ENCODE measurements around the gene TMEM200C. TPM values are rescaled to one million over a fixed set of nuclear protein-coding genes. Genes with fewer than 3 reads are reported as not detected.

TMEM200C gene
- under 1 TPM in 3 of 4 donors, not detected in 1; under 0.01 to 0.19 (median 0.13) TPM for total RNA-seq

- Histone ChIP-seq H3K36me3 (no peaks in the 10 kb centered on the region), H3K4me3 (peak within 1 kb of the TSS; percentile 27 to 53 (median 43)), H3K9me3 (no peaks in the 10 kb centered on the region), H3K27ac (peak within 1 kb of the TSS in 3 of 4 donors; percentile 49 to 67 (median 60)), H3K27me3 (peaks cover 0 to 25% of the 10 kb centered on the region in 2 donors), H3K4me1 (peaks cover 0 to 26% (median 3%) of the 10 kb centered on the region in 4 donors)
- no peak for DNase-seq
- TF ChIP-seq POLR2A (IDR thresholded peaks at IDR 0.05) (no peak), CTCF (IDR thresholded peaks at IDR 0.05) (no peak)
Measured at GRCh38 chr18:5895299-5895875, at the start of gene TMEM200C. TMEM200C (minus strand) TSS chr18:5895522; CDS start chr18:5892063, 3,459 bp downstream.

GRCh38 chr18:5944448-5944847 lies 49.1 kb upstream of the TMEM200C start:
- no peaks in the 10 kb centered on the region for H3K27me3 ChIP-seq
- DNase-seq = no peak
- H3K27ac ChIP-seq = no peak overlapping the region
- H3K9me3 ChIP-seq = no peaks in the 10 kb centered on the region
- no peak for TF ChIP-seq CTCF (IDR thresholded peaks at IDR 0.05)
- TF ChIP-seq POLR2A (IDR thresholded peaks at IDR 0.05) = no peak
- H3K4me3 ChIP-seq = no peak overlapping the region
- no peaks in the 10 kb centered on the region for H3K36me3 ChIP-seq
- H3K4me1 ChIP-seq = no peaks in the 10 kb centered on the region

GRCh38 chr18:5943514-5943913 lies 48.2 kb upstream of the TMEM200C start:
- no peak for DNase-seq
- no peaks in the 10 kb centered on the region for H3K9me3 ChIP-seq
- H3K36me3 ChIP-seq = no peaks in the 10 kb centered on the region
- H3K4me3 ChIP-seq = no peak overlapping the region
- no peak for TF ChIP-seq POLR2A (IDR thresholded peaks at IDR 0.05)
- H3K27me3 ChIP-seq = no peaks in the 10 kb centered on the region
- no peaks in the 10 kb centered on the region for H3K4me1 ChIP-seq
- H3K27ac ChIP-seq = no peak overlapping the region

GRCh38 chr18:5942591-5942990 lies 47.3 kb upstream of the TMEM200C start:
- Histone ChIP-seq H3K4me3 (no peak overlapping the region), H3K27ac (no peak overlapping the region), H3K36me3 (no peaks in the 10 kb centered on the region), H3K9me3 (no peaks in the 10 kb centered on the region), H3K27me3 (no peaks in the 10 kb centered on the region), H3K4me1 (no peaks in the 10 kb centered on the region)
- TF ChIP-seq POLR2A (IDR thresholded peaks at IDR 0.05) (no peak), CTCF (IDR thresholded peaks at IDR 0.05) (no peak)
- DNase-seq = no peak

GRCh38 chr18:5941890-5942289 lies 46.6 kb upstream of the TMEM200C start:
- Histone ChIP-seq H3K4me3 (no peak overlapping the region), H3K9me3 (no peaks in the 10 kb centered on the region), H3K27me3 (no peaks in the 10 kb centered on the region), H3K36me3 (no peaks in the 10 kb centered on the region), H3K27ac (no peak overlapping the region), H3K4me1 (no peaks in the 10 kb centered on the region)
- no peak for TF ChIP-seq CTCF (IDR thresholded peaks at IDR 0.05)
- TF ChIP-seq POLR2A (IDR thresholded peaks at IDR 0.05) = no peak
- no peak for DNase-seq

- Histone ChIP-seq H3K27me3 (no peaks in the 10 kb centered on the region), H3K36me3 (no peaks in the 10 kb centered on the region), H3K9me3 (no peaks in the 10 kb centered on the region), H3K4me1 (no peaks in the 10 kb centered on the region), H3K27ac (no peak overlapping the region), H3K4me3 (no peak overlapping the region)
- TF ChIP-seq CTCF (IDR thresholded peaks at IDR 0.05) (no peak), POLR2A (IDR thresholded peaks at IDR 0.05) (no peak)
- no peak for DNase-seq
Measured at GRCh38 chr18:5939801-5940667, 44.7 kb upstream of the TMEM200C start.

Data from Peyer's patch (tissue), 4 donors.